Karpas-422 (cell line): Measurements from ENCODE around the gene TMEM115. TPM values are rescaled to one million over a fixed set of nuclear protein-coding genes. Genes with fewer than 3 reads are reported as not detected.

Experiments used
- DNase-seq: peaks from one replicate; pipeline ENCODE4 v3.0.0-alpha.2; 2015
- H2AFZ ChIP-seq: fragments of 200-600 bp; sonication (generic); 2 replicates; pipeline ENCODE4 v1.6.1; 2014; ENCODE audit warnings: antibody characterized with exemption, low read length, mixed read lengths
- H3K27ac ChIP-seq: fragments of 200-600 bp; sonication (generic); 2 replicates; pipeline ENCODE4 v1.5.1; 2014; ENCODE audit warnings: mild to moderate bottlenecking, low read length, moderate library complexity
- H3K27me3 ChIP-seq: fragments of 200-600 bp; sonication (generic); 2 replicates; pipeline ENCODE4 v1.6.1; 2014; ENCODE audit warnings: low read length, mixed read lengths
- H3K36me3 ChIP-seq: fragments of 200-600 bp; sonication (generic); 2 replicates; pipeline ENCODE4 v1.6.1; 2014; ENCODE audit warnings: low read length, mixed read lengths; ENCODE audit not compliant: insufficient read depth
- H3K4me1 ChIP-seq: fragments of 200-600 bp; sonication (generic); 2 replicates; pipeline ENCODE4 v1.6.1; 2014; ENCODE audit warnings: mild to moderate bottlenecking, low read length, mixed read lengths
- H3K4me2 ChIP-seq: fragments of 200-600 bp; sonication (generic); 2 replicates; pipeline ENCODE4 v1.6.1; 2014; ENCODE audit warnings: low read length, low read depth, mild to moderate bottlenecking; ENCODE audit not compliant: poor library complexity, severe bottlenecking
- H3K4me3 ChIP-seq: fragments of 200-600 bp; sonication (generic); 2 replicates; pipeline ENCODE4 v1.5.1; 2014; ENCODE audit warnings: mild to moderate bottlenecking, antibody characterized with exemption, low read length, mixed read lengths
- H3K79me2 ChIP-seq: fragments of 200-600 bp; sonication (generic); 2 replicates; pipeline ENCODE4 v1.6.1; 2014; ENCODE audit warnings: mild to moderate bottlenecking, low read length, mixed read lengths
- H3K9ac ChIP-seq: fragments of 200-600 bp; sonication (generic); 2 replicates; pipeline ENCODE4 v1.6.0; 2014; ENCODE audit warnings: low read length
- H3K9me2 ChIP-seq: fragments of 200-600 bp; sonication (generic), shearing (Covaris generic); replicated peaks from 2 replicates; pipeline ENCODE4 v1.6.0; 2014; ENCODE audit warnings: mild to moderate bottlenecking, low read length, moderate library complexity; ENCODE audit not compliant: insufficient read depth
- H3K9me3 ChIP-seq: fragments of 300-700, 200-600 bp; sonication (generic); 2 replicates; pipeline ENCODE4 v1.6.1; 2014; ENCODE audit warnings: low read length, mixed read lengths
- H4K20me1 ChIP-seq: fragments of 200-600 bp; sonication (generic); 2 replicates; pipeline ENCODE4 v1.6.1; 2014; ENCODE audit warnings: mild to moderate bottlenecking, antibody characterized with exemption, low read length, low read depth; ENCODE audit not compliant: insufficient read depth
- total RNA-seq: library from RNA; depleted of rRNA; stranded (reverse); fragments of >200 nt; shearing (Covaris generic); gene quantifications from 2 replicates; pipeline ENCODE4 v1.2.3, GENCODE V29; 2014; ENCODE audit warnings: low replicate concordance

TMEM115 gene
- total RNA-seq, 1 experiment from 2014 or later, result 13.8 TPM

DNA sequence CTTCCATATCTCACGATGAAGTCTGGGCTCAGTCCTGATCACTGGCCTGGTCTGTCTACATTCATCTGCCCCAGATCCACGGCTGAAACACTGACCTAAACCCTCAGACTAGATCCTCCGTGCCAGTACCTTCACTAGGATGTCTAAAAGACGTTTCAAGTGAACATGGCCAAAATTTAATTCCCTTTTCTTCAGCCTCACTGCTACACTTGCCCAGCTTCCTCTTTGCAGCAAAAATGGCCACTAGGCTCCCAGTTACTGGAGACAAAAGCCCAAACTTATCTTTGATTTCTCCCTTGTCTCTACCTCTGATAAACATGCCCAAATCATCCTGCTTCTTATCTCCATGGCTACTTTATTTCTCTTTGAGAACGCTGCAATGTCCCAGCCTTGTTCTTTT is 20.4 kb downstream of the TMEM115 start:
- peak; percentile 82 for DNase-seq
- no peaks in the 10 kb centered on the region for H3K27me3 ChIP-seq
- H3K9me3 ChIP-seq, result no peaks in the 10 kb centered on the region
- peaks cover 61% of the 10 kb centered on the region for H3K79me2 ChIP-seq
- H3K36me3 ChIP-seq, result peaks cover 19% of the 10 kb centered on the region
- H3K4me3 ChIP-seq, result peak overlapping the region; percentile 95
- peak overlapping the region; percentile 97 for H3K4me2 ChIP-seq
- no peaks in the 10 kb centered on the region for H3K9me2 ChIP-seq
- peaks cover 64% of the 10 kb centered on the region for H3K4me1 ChIP-seq
- peaks cover 17% of the 10 kb centered on the region; the same call in 1 of the 2 replicates for H4K20me1 ChIP-seq
- no peak overlapping the region for H2AFZ ChIP-seq
- peak overlapping the region; percentile 91 for H3K27ac ChIP-seq
- peak overlapping the region; percentile 99 for H3K9ac ChIP-seq

DNA sequence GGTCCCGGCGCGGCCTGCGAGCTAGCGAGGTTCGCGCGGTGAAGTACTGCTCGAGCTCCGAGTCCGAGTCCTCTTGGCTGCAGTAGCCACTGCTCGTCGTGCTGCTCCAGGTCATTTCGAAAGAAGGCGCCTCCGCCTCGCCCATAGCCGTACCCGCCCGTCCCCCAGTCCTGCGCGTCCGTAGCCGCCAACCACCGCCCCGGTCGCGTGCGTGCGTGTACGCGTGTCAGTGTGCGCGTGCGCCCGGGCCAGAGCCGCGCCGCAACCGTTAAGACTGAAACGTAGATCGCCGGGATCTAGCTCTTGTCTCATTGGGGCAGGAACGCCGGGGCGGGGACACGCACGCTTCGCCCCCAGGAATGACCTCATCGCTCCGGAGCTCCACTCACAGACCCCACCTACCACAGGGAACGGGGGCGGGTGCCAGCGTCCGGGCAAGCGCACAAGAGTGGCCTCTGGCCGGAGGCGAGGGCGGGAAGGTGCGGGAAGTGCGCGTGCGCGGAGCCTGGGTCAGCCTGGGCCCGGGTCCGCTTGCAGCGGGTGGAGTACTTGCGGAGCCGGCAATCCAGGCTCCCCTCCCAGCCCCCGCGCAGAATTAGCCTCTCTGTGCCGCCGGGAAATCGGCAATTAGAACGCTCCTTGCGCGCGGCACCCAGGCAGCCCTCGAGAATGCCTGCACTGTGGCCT is 22.0 kb downstream of the TMEM115 start:
- Histone ChIP-seq H3K4me1 (peaks cover 66% of the 10 kb centered on the region), H3K27ac (peak overlapping the region; percentile 91), H3K79me2 (peaks cover 66% of the 10 kb centered on the region), H3K9me3 (no peaks in the 10 kb centered on the region), H3K4me3 (peak overlapping the region; percentile 95), H3K36me3 (peaks cover 22% of the 10 kb centered on the region), H3K27me3 (no peaks in the 10 kb centered on the region), H3K9me2 (no peaks in the 10 kb centered on the region), H2AFZ (peak overlapping the region; percentile 16; the same call in 1 of the 2 replicates), H4K20me1 (peaks cover 20% of the 10 kb centered on the region; the same call in 1 of the 2 replicates), H3K9ac (peak overlapping the region; percentile 99), H3K4me2 (peak overlapping the region; percentile 97)
- DNase-seq, result peak; percentile 99

DNA sequence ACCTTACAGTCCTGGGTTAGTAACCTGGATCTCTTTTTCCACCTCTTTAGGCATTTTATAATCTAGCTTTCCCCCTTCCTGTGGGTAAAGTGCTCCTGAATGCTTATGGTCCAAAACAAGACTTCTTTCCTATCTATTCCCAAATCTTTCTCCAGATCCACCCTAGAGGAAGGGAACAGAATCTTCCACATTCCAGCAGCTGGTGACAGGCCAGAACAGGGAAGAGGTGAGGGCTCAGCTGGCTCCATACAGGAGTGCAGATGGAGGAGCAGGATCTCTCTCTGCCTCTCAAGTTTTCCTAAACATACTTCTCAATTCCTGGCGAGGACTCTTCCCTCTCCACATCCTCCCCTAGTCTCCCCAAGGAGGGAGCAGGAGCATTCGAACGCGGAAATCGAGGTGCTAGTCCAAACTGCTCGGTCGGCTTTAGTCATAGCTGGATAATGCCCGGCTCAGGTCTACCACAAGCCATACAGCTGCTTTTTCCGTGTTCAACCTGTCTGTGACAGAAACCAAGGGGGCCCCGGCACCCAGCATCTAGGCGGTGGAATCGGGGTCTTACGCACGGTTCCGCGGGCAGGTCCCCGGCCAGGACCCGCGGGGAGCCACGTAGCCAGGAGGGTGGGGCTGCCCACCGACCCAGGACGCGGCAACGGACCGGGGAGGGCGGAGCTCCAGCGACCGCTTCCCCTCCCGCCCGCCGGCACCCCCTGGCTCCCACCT is 22.7 kb downstream of the TMEM115 start:
- Histone ChIP-seq H3K27me3 (no peaks in the 10 kb centered on the region), H3K9me2 (no peaks in the 10 kb centered on the region), H3K9me3 (no peaks in the 10 kb centered on the region), H3K9ac (peak overlapping the region; percentile 99), H3K4me1 (peaks cover 64% of the 10 kb centered on the region), H3K4me2 (peak overlapping the region; percentile 97), H3K79me2 (peaks cover 68% of the 10 kb centered on the region), H3K36me3 (peaks cover 29% of the 10 kb centered on the region), H2AFZ (peak overlapping the region; percentile 16; the same call in 1 of the 2 replicates), H3K4me3 (peak overlapping the region; percentile 95), H4K20me1 (peaks cover 20% of the 10 kb centered on the region; the same call in 1 of the 2 replicates), H3K27ac (peak overlapping the region; percentile 91)
- no peak for DNase-seq

DNA sequence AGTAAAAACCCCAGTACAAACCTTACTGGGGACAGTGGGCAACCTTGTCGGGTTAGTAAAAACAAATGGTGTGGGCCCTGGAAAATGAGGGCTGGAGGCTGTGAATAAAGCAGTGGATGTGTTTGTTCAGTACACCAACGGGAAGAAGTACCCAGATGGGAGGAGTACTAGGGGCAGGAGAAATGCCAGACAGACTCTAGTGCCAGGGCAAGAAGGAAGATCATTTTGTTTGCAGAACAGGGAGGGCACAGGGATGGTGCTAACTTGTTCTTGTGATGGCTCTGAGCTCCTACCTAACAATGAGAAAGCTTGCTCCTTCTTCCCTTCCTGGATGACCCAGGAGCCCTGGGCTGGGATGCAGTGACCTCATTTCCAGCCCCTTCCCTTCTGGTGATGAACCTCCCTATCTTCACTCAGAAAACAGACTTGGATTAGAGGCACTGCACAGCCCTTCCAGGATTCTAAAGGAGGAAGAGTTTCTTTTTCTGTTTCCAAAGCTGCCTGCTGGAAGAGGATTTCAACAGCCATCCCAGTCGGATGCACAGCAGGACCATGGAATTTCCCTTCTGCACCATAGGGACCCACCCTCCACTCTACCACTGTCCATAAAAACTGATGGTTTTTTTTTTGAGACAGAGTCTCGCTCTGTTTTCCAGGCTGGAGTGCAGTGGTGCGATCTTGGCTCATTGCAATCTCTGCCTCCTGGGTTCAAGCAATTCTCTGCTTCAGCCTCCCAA is 24.8 kb downstream of the TMEM115 start:
- H3K4me3 ChIP-seq, result no peak overlapping the region
- H3K4me1 ChIP-seq, result peaks cover 56% of the 10 kb centered on the region
- H3K9me3 ChIP-seq, result no peaks in the 10 kb centered on the region
- no peak overlapping the region; the same call in 1 of the 2 replicates for H3K27ac ChIP-seq
- H3K36me3 ChIP-seq, result peaks cover 45% of the 10 kb centered on the region
- H2AFZ ChIP-seq, result no peak overlapping the region
- peaks cover 59% of the 10 kb centered on the region for H3K79me2 ChIP-seq
- peak overlapping the region; percentile 40; the same call in 1 of the 2 replicates for H3K9ac ChIP-seq
- peaks cover 20% of the 10 kb centered on the region; the same call in 1 of the 2 replicates for H4K20me1 ChIP-seq
- no peaks in the 10 kb centered on the region for H3K9me2 ChIP-seq
- no peak for DNase-seq
- no peaks in the 10 kb centered on the region for H3K27me3 ChIP-seq
- no peak overlapping the region for H3K4me2 ChIP-seq

DNA sequence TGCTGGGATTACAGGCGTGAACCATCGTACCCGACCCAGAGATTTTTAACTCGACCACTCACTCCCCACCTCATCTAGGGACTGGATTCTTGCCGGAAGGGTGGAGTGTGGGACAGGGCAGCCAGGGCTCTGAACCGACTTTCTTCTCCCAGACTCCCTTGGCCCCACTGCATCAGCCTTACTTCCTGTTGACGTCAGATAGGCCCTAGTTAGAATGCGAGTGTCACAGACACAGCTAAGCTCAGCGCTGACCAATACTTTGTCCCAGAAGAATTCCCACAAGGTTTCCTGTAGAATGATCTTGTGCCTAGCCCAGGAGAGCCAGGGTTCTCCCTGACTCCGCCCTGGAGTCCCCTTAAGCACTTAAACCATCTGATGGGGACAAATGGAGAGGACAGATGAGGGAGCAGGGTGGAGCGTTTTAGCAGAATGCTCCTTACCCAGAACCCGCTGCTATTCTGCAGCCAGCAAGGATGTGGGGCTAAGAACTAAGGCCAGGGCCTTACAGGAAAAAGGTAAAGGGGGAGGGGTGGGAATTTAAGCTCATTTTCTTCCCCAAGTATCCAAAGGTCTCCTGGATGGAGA is 25.5 kb downstream of the TMEM115 start:
- Histone ChIP-seq H3K36me3 (peaks cover 46% of the 10 kb centered on the region), H3K9ac (no peak overlapping the region), H3K27me3 (no peaks in the 10 kb centered on the region), H4K20me1 (peaks cover 20% of the 10 kb centered on the region; the same call in 1 of the 2 replicates), H3K9me2 (no peaks in the 10 kb centered on the region), H3K4me1 (peaks cover 55% of the 10 kb centered on the region), H3K4me2 (no peak overlapping the region), H2AFZ (no peak overlapping the region), H3K4me3 (no peak overlapping the region), H3K27ac (no peak overlapping the region), H3K79me2 (peaks cover 54% of the 10 kb centered on the region), H3K9me3 (no peaks in the 10 kb centered on the region)
- no peak for DNase-seq

DNA sequence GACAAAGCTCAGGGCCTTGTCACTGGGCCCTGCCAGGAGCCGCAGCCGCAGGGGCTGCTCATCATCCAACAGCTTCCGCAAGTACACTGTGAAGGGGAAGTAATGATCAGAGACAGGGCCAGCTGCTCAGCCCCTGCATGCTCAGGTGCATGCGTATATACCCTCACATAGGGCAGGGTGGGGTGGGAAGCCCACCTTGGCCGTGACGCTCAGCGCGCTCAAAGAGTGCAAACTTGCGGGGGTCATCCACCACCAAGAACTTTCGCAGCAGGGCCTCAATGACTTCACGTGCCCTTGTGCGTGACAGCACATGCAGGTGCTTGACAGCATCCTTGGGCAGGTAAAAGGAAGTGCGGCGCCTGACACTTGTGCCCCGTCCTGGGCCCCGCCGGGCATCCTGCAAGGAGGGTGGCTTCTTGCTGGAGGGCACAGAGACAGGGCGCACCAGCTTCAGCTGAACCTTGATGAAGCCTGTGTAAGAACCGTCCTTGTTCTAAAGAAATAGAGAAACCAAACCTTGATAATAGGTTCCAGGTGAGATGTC is 27.9 kb downstream of the TMEM115 start:
- DNase-seq, result no peak
- Histone ChIP-seq H4K20me1 (peaks cover 22% of the 10 kb centered on the region; the same call in 1 of the 2 replicates), H3K9me3 (no peaks in the 10 kb centered on the region), H3K4me1 (peaks cover 57% of the 10 kb centered on the region), H3K9ac (no peak overlapping the region), H2AFZ (no peak overlapping the region), H3K27ac (no peak overlapping the region), H3K79me2 (peaks cover 48% of the 10 kb centered on the region), H3K4me2 (no peak overlapping the region), H3K36me3 (peaks cover 43% of the 10 kb centered on the region), H3K9me2 (no peaks in the 10 kb centered on the region), H3K27me3 (no peaks in the 10 kb centered on the region), H3K4me3 (no peak overlapping the region)

DNA sequence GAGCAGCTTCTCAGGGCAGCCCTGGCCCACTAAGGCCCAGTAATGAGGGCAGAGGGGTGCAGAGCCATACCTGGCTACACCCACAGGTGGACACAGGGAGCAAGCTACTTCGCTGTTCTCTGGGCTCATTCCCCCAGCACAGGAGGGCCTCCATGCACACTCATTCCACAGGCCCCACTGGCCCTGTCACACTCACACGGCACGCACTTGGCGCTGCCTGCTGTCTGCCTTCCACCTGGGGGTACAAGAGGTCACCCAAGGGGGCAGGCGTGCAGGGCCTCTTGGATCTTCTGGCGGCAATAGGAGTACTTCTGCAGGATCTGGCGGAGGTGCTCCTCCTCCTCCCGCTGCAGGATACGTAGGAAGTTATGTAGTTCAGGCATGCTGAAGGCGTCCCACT is 29.0 kb downstream of the TMEM115 start:
- H3K9me3 ChIP-seq, result no peaks in the 10 kb centered on the region
- H3K4me1 ChIP-seq, result peaks cover 50% of the 10 kb centered on the region
- H3K9me2 ChIP-seq, result no peaks in the 10 kb centered on the region
- H3K27ac ChIP-seq, result no peak overlapping the region
- H3K4me2 ChIP-seq, result no peak overlapping the region
- no peak overlapping the region for H3K4me3 ChIP-seq
- no peak overlapping the region for H3K9ac ChIP-seq
- peaks cover 18% of the 10 kb centered on the region; the same call in 1 of the 2 replicates for H4K20me1 ChIP-seq
- peaks cover 38% of the 10 kb centered on the region; the same call in 1 of the 2 replicates for H3K36me3 ChIP-seq
- H2AFZ ChIP-seq, result no peak overlapping the region
- DNase-seq, result no peak
- no peaks in the 10 kb centered on the region for H3K27me3 ChIP-seq
- peaks cover 41% of the 10 kb centered on the region for H3K79me2 ChIP-seq
